ENCODE results near the gene ZNF146. TPM values are rescaled to one million over a fixed set of nuclear protein-coding genes. Genes with fewer than 3 reads are reported as not detected.

Gene ZNF146
- total and polyA plus RNA-seq, 2 of the 8 experiments (the other 6 are each of a cell fraction or from before 2014, with no cell fraction given): 27.0 to 161 TPM

DNA sequence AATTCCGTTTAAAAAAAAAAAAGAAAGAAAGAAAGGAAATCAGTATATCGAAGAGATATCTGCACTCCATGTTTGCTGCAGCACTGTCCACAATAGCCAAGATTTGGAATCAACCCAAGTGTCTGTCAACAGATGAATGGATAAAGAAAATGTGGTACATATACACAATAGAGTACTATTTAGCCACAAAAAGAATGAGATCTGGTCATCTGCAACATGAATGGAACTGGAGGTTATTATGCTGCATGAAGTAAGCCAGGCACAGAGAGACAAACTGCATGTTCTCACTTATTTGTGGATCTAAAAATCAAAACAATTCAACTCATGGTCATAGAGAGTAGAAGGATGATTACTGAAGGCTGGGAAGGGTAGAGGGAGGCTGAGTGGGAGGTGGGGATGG lies 16.8 kb upstream of the ZNF146 start (continued):
- TF ChIP-seq CHD7 (IDR thresholded peaks at IDR 0.05; ENCODE audit: insufficient replicate concordance, low read length): no peak
- no peak for TF ChIP-seq CREB1 (IDR thresholded peaks at IDR 0.05)
- TF ChIP-seq, protein P1, sequence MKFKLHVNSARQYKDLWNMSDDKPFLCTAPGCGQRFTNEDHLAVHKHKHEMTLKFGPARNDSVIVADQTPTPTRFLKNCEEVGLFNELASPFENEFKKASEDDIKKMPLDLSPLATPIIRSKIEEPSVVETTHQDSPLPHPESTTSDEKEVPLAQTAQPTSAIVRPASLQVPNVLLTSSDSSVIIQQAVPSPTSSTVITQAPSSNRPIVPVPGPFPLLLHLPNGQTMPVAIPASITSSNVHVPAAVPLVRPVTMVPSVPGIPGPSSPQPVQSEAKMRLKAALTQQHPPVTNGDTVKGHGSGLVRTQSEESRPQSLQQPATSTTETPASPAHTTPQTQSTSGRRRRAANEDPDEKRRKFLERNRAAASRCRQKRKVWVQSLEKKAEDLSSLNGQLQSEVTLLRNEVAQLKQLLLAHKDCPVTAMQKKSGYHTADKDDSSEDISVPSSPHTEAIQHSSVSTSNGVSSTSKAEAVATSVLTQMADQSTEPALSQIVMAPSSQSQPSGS (IDR thresholded peaks at IDR 0.05; ENCODE audit: low read length): no peak
- TF ChIP-seq MAFK (IDR thresholded peaks at IDR 0.05; ENCODE audit: low read depth, low read length): no peak
- no peak for TF ChIP-seq CHD2 (IDR thresholded peaks at IDR 0.05; ENCODE audit: low read length)
- TF ChIP-seq RAD21 (IDR thresholded peaks at IDR 0.05 in 1 of 2, conservative IDR thresholded peaks at IDR 0.05 in 1 of 2; ENCODE audit: low read depth in 2 of 2, low read length in 2 of 2): no peak
- no peak for TF ChIP-seq CEBPB (IDR thresholded peaks at IDR 0.05; ENCODE audit: low read depth, low read length)
- no peak for TF ChIP-seq RFX5 (IDR thresholded peaks at IDR 0.05; ENCODE audit: borderline replicate concordance, low read depth, low read length)
- no peak for TF ChIP-seq ZNF274 (IDR thresholded peaks at IDR 0.05; ENCODE audit: borderline replicate concordance, extremely low read depth, low read length)
- no peak for TF ChIP-seq GABPA (IDR thresholded peaks at IDR 0.05; ENCODE audit: borderline replicate concordance, insufficient read depth, low read length)
- TF ChIP-seq TEAD4 (IDR thresholded peaks at IDR 0.05; ENCODE audit: low read depth, low read length): no peak
